Liver (tissue), 9 donors: ENCODE results near the gene CCDC116. TPM values are rescaled to one million over a fixed set of nuclear protein-coding genes. Genes with fewer than 3 reads are reported as not detected.

Source experiments
- DNase-seq: peaks from one replicate; pipeline ENCODE4 v3.0.0-alpha.2; 2017; ENCODE audit warnings: low spot score
- H3K27ac ChIP-seq, 2 donors: one replicate each; pipeline ENCODE4 v1.7.0; 2013; ENCODE audit warnings: inconsistent platforms in 2 of 2, low read length in 2 of 2, control low read depth in 1 of 2, low read depth in 1 of 2, mild to moderate bottlenecking in 1 of 2
- H3K27me3 ChIP-seq, 4 donors: one replicate each; pipeline versions ENCODE4 v1.6.1 to v1.7.0; 2013; ENCODE audit warnings: low read length in 3 of 4, inconsistent platforms in 1 of 4, mild to moderate bottlenecking in 1 of 4, moderate library complexity in 1 of 4; ENCODE audit not compliant: control insufficient read depth in 4 of 4, insufficient read depth in 4 of 4
- H3K36me3 ChIP-seq, 4 donors: one replicate each; pipeline versions ENCODE4 v1.6.1 to v1.7.0; 2013; ENCODE audit warnings: low read length in 3 of 4, mild to moderate bottlenecking in 3 of 4, low read depth in 1 of 4, moderate library complexity in 1 of 4; ENCODE audit not compliant: control insufficient read depth in 4 of 4, insufficient read depth in 3 of 4
- H3K4me1 ChIP-seq, 4 donors: one replicate each; pipeline versions ENCODE4 v1.6.1 to v1.7.0; 2013; ENCODE audit warnings: low read length in 3 of 4, mild to moderate bottlenecking in 3 of 4, moderate library complexity in 1 of 4; ENCODE audit not compliant: control insufficient read depth in 4 of 4, insufficient read depth in 4 of 4
- H3K4me3 ChIP-seq, 3 donors: one replicate each; pipeline versions ENCODE4 v1.6.1 to v1.7.0; 2013; ENCODE audit warnings: low read length in 3 of 3, control low read depth in 1 of 3, low read depth in 1 of 3, mild to moderate bottlenecking in 1 of 3
- H3K9ac ChIP-seq, 2 donors: one replicate each; pipeline ENCODE4 v1.7.0; 2013; ENCODE audit warnings: low read length in 2 of 2, mild to moderate bottlenecking in 2 of 2, moderate library complexity in 2 of 2, control low read depth in 1 of 2, low read depth in 1 of 2
- H3K9me3 ChIP-seq, 4 donors: one replicate each; pipeline versions ENCODE4 v1.6.1 to v1.7.0; 2013; ENCODE audit warnings: low read length in 3 of 4; ENCODE audit not compliant: control insufficient read depth in 4 of 4
- EGR1 ChIP-seq, 2 donors: IDR thresholded peaks; 2 replicates each; pipeline ENCODE4 v1.6.1; 2016 to 2018; ENCODE audit warnings: antibody characterized with exemption in 2 of 2, low read depth in 2 of 2
- FOXA1 ChIP-seq: IDR thresholded peaks from 2 replicates; pipeline ENCODE4 v1.6.1; 2016; ENCODE audit warnings: antibody characterized with exemption
- FOXA2 ChIP-seq: IDR thresholded peaks from 2 replicates; pipeline ENCODE4 v1.6.1; 2016; ENCODE audit warnings: antibody characterized with exemption
- GABPA ChIP-seq, 2 donors: IDR thresholded peaks in 1 of 2; conservative IDR thresholded peaks in 1 of 2; 2 replicates each; pipeline ENCODE4 v1.6.1; 2016; ENCODE audit warnings: antibody characterized with exemption in 2 of 2, mild to moderate bottlenecking in 1 of 2, moderate library complexity in 1 of 2
- HNF4A ChIP-seq, 2 donors: conservative IDR thresholded peaks; 2 replicates each; pipeline ENCODE4 v1.6.1; 2016; ENCODE audit warnings: antibody characterized with exemption in 2 of 2, mild to moderate bottlenecking in 2 of 2
- HNF4G ChIP-seq: IDR thresholded peaks from 2 replicates; pipeline ENCODE4 v1.6.1; 2016; ENCODE audit warnings: antibody characterized with exemption
- JUND ChIP-seq, 2 donors: IDR thresholded peaks; 2 replicates each; pipeline ENCODE4 v1.6.1; 2016; ENCODE audit warnings: antibody characterized with exemption in 2 of 2
- MAX ChIP-seq: IDR thresholded peaks from 2 replicates; pipeline ENCODE4 v1.6.1; 2016; ENCODE audit warnings: antibody characterized with exemption
- NR2F2 ChIP-seq: IDR thresholded peaks from 2 replicates; pipeline ENCODE4 v1.6.1; 2016; ENCODE audit warnings: antibody characterized with exemption
- RAD21 ChIP-seq, 2 donors: IDR thresholded peaks; 2 replicates each; pipeline ENCODE4 v1.6.1; 2016; ENCODE audit warnings: antibody characterized with exemption in 2 of 2, mild to moderate bottlenecking in 2 of 2
- SP1 ChIP-seq: IDR thresholded peaks from 2 replicates; pipeline ENCODE4 v1.6.1; 2018; ENCODE audit warnings: antibody characterized with exemption, mild to moderate bottlenecking
- TAF1 ChIP-seq: conservative IDR thresholded peaks from 2 replicates; pipeline ENCODE4 v1.6.1; 2016; ENCODE audit warnings: antibody characterized with exemption, mild to moderate bottlenecking
- WGBS: extraction: QIAGEN DNeasy Blood & Tissue Kit; methylation state at CpG from one replicate; pipeline ENCODE4 v1.1.7; 2013; 5-methylcytosine and 5-hydroxymethylcytosine counted together
- polyA plus RNA-seq, 2 donors: library from polyadenylated mRNA; stranded (reverse) in 1 of 2; unstranded in 1 of 2; fragments of 200-250 nt in 1 of 2; fragments of >200 nt in 1 of 2; fragmentation: Nextera tagmentation in 1 of 2; extraction: Ambion mirVana in 1 of 2; gene quantifications; one replicate each; pipeline versions ENCODE4 v1.2.1 to v1.2.3, GENCODE V29; 2013 to 2015
- total RNA-seq, 2 donors: library from RNA; depleted of rRNA; stranded (reverse); fragments of >200 nt; gene quantifications; one replicate each; pipeline ENCODE4 v1.2.3, GENCODE V29; 2014
- TF ChIP-seq, protein P1 (sequence below): IDR thresholded peaks from 2 replicates; pipeline ENCODE4 v1.6.1; 2016; ENCODE audit warnings: antibody characterized with exemption
- TF ChIP-seq, protein P2 (sequence below): fragments of 150-350 bp; IDR thresholded peaks from 2 replicates; pipeline ENCODE4 v1.5.1; 2017; ENCODE audit warnings: improper control_type of control experiment, low read depth, low read length; ENCODE audit not compliant: missing input control
- TF ChIP-seq, protein P3 (sequence below): IDR thresholded peaks from 2 replicates; pipeline ENCODE4 v1.6.1; 2016; ENCODE audit warnings: antibody characterized with exemption
- donor health status: healthy.
- donor health status: healthy.
- donor health status: healthy.
- donor health status: healthy.
- donor health status: healthy.

CCDC116 gene
- total RNA-seq (under 1 TPM; 0.05 to 0.08 TPM), polyA plus RNA-seq (under 1 TPM in 1 of 2 donors, not detected in 1; 0.05 TPM)

- no peaks in the 10 kb centered on the region for H3K27me3 ChIP-seq
- no peak for DNase-seq
- H3K9me3 ChIP-seq = no peaks in the 10 kb centered on the region
- peaks cover 0 to 12% (median 8%) of the 10 kb centered on the region in 4 donors for H3K4me1 ChIP-seq
- no peak within 1 kb of the TSS for H3K27ac ChIP-seq
- H3K9ac ChIP-seq = no peak within 1 kb of the TSS
- 89% methylated on average over 27 of the region's 27 CpGs for WGBS
- peaks cover 0 to 4% (median 0%) of the 10 kb centered on the region in 4 donors for H3K36me3 ChIP-seq
- H3K4me3 ChIP-seq = no peak within 1 kb of the TSS
- TF ChIP-seq GABPA (IDR thresholded peaks at IDR 0.05 in 1 of 2, conservative IDR thresholded peaks at IDR 0.05 in 1 of 2) = no peak
- TF ChIP-seq, protein P1, sequence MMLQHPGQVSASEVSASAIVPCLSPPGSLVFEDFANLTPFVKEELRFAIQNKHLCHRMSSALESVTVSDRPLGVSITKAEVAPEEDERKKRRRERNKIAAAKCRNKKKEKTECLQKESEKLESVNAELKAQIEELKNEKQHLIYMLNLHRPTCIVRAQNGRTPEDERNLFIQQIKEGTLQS = no peak
- no peak for TF ChIP-seq FOXA1
- no peak for TF ChIP-seq NR2F2
- TF ChIP-seq, protein P2, sequence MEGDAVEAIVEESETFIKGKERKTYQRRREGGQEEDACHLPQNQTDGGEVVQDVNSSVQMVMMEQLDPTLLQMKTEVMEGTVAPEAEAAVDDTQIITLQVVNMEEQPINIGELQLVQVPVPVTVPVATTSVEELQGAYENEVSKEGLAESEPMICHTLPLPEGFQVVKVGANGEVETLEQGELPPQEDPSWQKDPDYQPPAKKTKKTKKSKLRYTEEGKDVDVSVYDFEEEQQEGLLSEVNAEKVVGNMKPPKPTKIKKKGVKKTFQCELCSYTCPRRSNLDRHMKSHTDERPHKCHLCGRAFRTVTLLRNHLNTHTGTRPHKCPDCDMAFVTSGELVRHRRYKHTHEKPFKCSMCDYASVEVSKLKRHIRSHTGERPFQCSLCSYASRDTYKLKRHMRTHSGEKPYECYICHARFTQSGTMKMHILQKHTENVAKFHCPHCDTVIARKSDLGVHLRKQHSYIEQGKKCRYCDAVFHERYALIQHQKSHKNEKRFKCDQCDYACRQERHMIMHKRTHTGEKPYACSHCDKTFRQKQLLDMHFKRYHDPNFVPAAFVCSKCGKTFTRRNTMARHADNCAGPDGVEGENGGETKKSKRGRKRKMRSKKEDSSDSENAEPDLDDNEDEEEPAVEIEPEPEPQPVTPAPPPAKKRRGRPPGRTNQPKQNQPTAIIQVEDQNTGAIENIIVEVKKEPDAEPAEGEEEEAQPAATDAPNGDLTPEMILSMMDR = no peak
- no peak for TF ChIP-seq FOXA2
Measured at GRCh38 chr22:21632237-21632895, at the start of gene CCDC116. Gene CCDC116, plus strand, starts transcription at chr22:21632760. Its CDS starts 422 bp downstream, at chr22:21633182.

- 76% methylated on average over 10 of the region's 10 CpGs for WGBS
- Histone ChIP-seq H3K4me3 (no peak overlapping the region), H3K27ac (no peak overlapping the region), H3K27me3 (no peaks in the 10 kb centered on the region), H3K9me3 (no peaks in the 10 kb centered on the region), H3K4me1 (peaks cover 6 to 27% (median 22%) of the 10 kb centered on the region in 4 donors), H3K9ac (no peak overlapping the region), H3K36me3 (peaks cover 0 to 1% (median 0%) of the 10 kb centered on the region in 4 donors)
- no peak for TF ChIP-seq TAF1
- no peak for TF ChIP-seq RAD21 (IDR thresholded peaks at IDR 0.05)
- TF ChIP-seq NR2F2 = no peak
- TF ChIP-seq, protein P3, sequence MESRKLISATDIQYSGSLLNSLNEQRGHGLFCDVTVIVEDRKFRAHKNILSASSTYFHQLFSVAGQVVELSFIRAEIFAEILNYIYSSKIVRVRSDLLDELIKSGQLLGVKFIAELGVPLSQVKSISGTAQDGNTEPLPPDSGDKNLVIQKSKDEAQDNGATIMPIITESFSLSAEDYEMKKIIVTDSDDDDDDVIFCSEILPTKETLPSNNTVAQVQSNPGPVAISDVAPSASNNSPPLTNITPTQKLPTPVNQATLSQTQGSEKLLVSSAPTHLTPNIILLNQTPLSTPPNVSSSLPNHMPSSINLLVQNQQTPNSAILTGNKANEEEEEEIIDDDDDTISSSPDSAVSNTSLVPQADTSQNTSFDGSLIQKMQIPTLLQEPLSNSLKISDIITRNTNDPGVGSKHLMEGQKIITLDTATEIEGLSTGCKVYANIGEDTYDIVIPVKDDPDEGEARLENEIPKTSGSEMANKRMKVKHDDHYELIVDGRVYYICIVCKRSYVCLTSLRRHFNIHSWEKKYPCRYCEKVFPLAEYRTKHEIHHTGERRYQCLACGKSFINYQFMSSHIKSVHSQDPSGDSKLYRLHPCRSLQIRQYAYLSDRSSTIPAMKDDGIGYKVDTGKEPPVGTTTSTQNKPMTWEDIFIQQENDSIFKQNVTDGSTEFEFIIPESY = no peak
- TF ChIP-seq JUND (IDR thresholded peaks at IDR 0.05) = no peak
- no peak for TF ChIP-seq HNF4G
- no peak for TF ChIP-seq FOXA1
- TF ChIP-seq MAX = no peak
- TF ChIP-seq, protein P1 = no peak
- no peak for TF ChIP-seq GABPA (IDR thresholded peaks at IDR 0.05 in 1 of 2, conservative IDR thresholded peaks at IDR 0.05 in 1 of 2)
- no peak for TF ChIP-seq EGR1 (IDR thresholded peaks at IDR 0.05; ENCODE audit: low read depth in 2 of 2)
- no peak for TF ChIP-seq HNF4A (conservative IDR thresholded peaks at IDR 0.05)
- TF ChIP-seq SP1 = no peak
- no peak for DNase-seq
Measured at GRCh38 chr22:21582801-21583740, 49.5 kb upstream of the CCDC116 start.
